Breast epithelium (tissue), 4 donors: Measurements from ENCODE around the gene RNASE2. TPM values are rescaled to one million over a fixed set of nuclear protein-coding genes. Genes with fewer than 3 reads are reported as not detected.
"Not testable (repeated sequence)": the region's sequence is repeated elsewhere in the genome, so short reads cannot be mapped to it uniquely, and the experiment has no call there.

Experiments
- DNase-seq, 2 donors: peaks; one replicate each; pipeline ENCODE4 v3.0.0-alpha.2; 2019; ENCODE audit warnings: low spot score in 2 of 2
- H3K27ac ChIP-seq, 2 donors: fragments of 200-600 bp; sonication (generic) in 1 of 2; one replicate each; pipeline ENCODE4 v1.5.1; 2016 to 2019; ENCODE audit warnings: mild to moderate bottlenecking in 1 of 2
- H3K27me3 ChIP-seq, 2 donors: fragments of 200-600 bp; sonication (generic) in 1 of 2; one replicate each; pipeline versions ENCODE4 v1.5.1 to v1.6.0; 2017 to 2019; ENCODE audit warnings: control low read depth in 1 of 2, mild to moderate bottlenecking in 1 of 2
- H3K36me3 ChIP-seq: fragments of 200-600 bp; one replicate; pipeline ENCODE4 v1.5.1; 2019
- H3K4me1 ChIP-seq, 2 donors: fragments of 200-600 bp; sonication (generic); one replicate each; pipeline ENCODE4 v1.5.1; 2016 to 2019; ENCODE audit warnings: control low read depth in 1 of 2
- H3K4me3 ChIP-seq, 3 donors: fragments of 200-600 bp; sonication (generic); 1 replicate in 2 of 3; 2 replicates in 1 of 3; pipeline ENCODE4 v1.5.1; 2016 to 2019; ENCODE audit warnings: mild to moderate bottlenecking in 3 of 3, moderate library complexity in 2 of 3
- H3K9me3 ChIP-seq, 2 donors: fragments of 200-600 bp; sonication (generic) in 1 of 2; one replicate each; pipeline ENCODE4 v1.5.1; 2016 to 2019; ENCODE audit warnings: control low read depth in 1 of 2
- POLR2A ChIP-seq: fragments of 450-650 bp; IDR thresholded peaks from one replicate; pipeline ENCODE4 v1.6.1; 2016; ENCODE audit warnings: antibody characterized with exemption, mild to moderate bottlenecking, moderate library complexity
- POLR2AphosphoS5 ChIP-seq, 3 donors: sonication (generic); formaldehyde crosslinking; IDR thresholded peaks; one replicate each; pipeline ENCODE4 v1.6.1; 2017; ENCODE audit warnings: antibody characterized with exemption in 3 of 3
- intact Hi-C: fragments of 100-400 bp; cut with DNase I; formaldehyde crosslinking; loops from one replicate; pipeline ENCODE4 v1.15.1; 2023; ENCODE audit warnings: low total_unique reads
- total RNA-seq, 3 donors: library from RNA; depleted of rRNA; stranded (reverse); fragments of >200 nt; gene quantifications; one replicate each; pipeline ENCODE4 v1.1.0, GENCODE V29; 2016
- TF ChIP-seq, protein P1 (sequence below), 3 donors: fragments of 450-650 bp; IDR thresholded peaks; one replicate each; pipeline ENCODE4 v1.5.1; 2016 to 2017; ENCODE audit warnings: antibody characterized with exemption in 3 of 3, mild to moderate bottlenecking in 3 of 3, moderate library complexity in 3 of 3

The RNASE2 gene
- total RNA-seq = 1 to 10 TPM; 1.3 to 3.2 (median 2.0) TPM

DNA sequence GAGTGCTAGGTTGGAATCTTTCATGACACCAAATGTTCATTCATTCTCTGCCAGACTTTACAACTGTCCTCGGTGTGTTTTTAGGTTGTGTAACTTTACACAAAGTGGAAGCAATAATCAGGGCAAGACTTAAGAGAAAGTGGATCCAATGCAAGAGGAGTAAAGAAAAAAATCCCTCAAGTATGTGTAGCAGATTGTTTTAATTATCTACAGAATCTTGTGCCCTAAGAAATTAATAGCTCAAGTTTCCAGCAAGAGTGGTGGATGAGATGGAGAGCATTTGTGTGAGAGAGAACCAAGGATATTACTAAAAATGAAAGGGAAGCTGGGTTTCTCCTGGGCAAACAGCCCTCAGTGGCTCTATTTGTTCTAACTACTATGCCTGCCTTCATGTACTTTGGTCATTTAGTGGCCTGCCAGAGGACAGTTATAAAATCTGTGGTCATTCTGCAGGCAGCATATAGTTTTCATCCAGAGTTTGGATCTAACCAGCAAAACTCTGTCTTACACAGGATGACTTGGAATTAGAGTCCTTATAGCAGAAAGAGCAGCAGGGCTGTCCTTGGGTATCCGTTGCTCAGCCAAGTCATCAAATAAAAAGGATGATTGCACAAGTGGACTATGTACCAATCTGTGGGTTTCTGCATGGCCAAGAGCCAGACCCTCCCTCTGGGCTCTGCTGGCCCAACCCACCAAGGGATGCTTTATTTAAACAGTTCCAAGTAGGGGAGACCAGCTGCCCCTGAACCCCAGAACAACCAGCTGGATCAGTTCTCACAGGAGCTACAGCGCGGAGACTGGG, at the start of gene RNASE2:
TSS of gene RNASE2 (plus strand) at position 752 of the 802 bp plus-strand sequence. CDS start 285 bp downstream, outside the sequence.
- H3K27ac ChIP-seq, H3K9me3 ChIP-seq, H3K4me1 ChIP-seq, H3K27me3 ChIP-seq, intact Hi-C loops, H3K36me3 ChIP-seq, H3K4me3 ChIP-seq, DNase-seq: not testable (repeated sequence)

DNA sequence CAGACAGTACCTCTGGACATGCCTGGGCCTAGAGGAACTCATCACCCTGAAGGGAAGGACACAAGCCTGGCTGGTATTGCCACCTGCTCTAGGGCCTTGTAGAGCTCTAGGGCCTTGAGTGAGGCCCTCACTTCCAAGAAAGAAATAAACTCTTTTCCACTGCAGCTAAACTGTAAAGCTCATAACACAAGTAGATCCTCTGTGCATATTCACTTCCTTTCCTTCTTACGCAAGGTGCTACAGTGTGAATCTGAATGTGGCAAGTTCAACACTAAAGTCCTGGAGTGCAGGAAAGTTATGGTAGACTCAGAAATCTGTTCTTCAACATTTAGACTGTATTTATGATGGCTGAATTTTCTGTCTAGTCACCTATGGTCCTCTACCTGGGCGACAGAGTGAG, 49.6 kb upstream of the RNASE2 start:
- intact Hi-C loops = no loop called here
- TF ChIP-seq POLR2AphosphoS5 (IDR thresholded peaks at IDR 0.05) (no peak), POLR2A (no peak)
- TF ChIP-seq, protein P1, sequence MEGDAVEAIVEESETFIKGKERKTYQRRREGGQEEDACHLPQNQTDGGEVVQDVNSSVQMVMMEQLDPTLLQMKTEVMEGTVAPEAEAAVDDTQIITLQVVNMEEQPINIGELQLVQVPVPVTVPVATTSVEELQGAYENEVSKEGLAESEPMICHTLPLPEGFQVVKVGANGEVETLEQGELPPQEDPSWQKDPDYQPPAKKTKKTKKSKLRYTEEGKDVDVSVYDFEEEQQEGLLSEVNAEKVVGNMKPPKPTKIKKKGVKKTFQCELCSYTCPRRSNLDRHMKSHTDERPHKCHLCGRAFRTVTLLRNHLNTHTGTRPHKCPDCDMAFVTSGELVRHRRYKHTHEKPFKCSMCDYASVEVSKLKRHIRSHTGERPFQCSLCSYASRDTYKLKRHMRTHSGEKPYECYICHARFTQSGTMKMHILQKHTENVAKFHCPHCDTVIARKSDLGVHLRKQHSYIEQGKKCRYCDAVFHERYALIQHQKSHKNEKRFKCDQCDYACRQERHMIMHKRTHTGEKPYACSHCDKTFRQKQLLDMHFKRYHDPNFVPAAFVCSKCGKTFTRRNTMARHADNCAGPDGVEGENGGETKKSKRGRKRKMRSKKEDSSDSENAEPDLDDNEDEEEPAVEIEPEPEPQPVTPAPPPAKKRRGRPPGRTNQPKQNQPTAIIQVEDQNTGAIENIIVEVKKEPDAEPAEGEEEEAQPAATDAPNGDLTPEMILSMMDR (IDR thresholded peaks at IDR 0.05) = no peak
- Histone ChIP-seq H3K4me1 (no peaks in the 10 kb centered on the region), H3K9me3 (no peaks in the 10 kb centered on the region), H3K27ac (no peak overlapping the region), H3K27me3 (no peaks in the 10 kb centered on the region), H3K4me3 (no peak overlapping the region), H3K36me3 (no peaks in the 10 kb centered on the region)
- DNase-seq = no peak

DNA sequence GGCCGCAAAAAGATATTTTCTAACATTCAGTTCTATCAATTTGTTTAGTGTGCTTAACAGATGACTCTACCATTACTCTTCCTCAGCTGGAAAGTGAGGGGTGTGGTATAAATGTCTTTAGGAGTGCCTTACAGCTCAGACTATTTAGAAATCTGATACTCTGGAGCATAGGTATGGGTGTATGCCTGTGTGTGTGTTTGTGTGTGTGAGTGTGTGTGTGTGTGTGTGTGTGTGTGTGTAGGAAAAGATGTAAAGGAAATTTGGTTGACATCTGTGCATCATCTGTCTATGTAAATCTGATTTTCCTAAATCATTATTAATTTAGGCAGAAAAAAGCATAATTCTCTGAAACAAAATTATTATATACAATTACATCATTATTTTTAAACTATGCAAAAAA, 48.1 kb upstream of the RNASE2 start:
- Histone ChIP-seq H3K36me3 (no peaks in the 10 kb centered on the region), H3K9me3 (no peaks in the 10 kb centered on the region), H3K4me1 (no peaks in the 10 kb centered on the region), H3K27me3 (no peaks in the 10 kb centered on the region), H3K4me3 (no peak overlapping the region), H3K27ac (no peak overlapping the region)
- intact Hi-C loops = no loop called here
- no peak for DNase-seq
- TF ChIP-seq, protein P1 (IDR thresholded peaks at IDR 0.05) = no peak
- TF ChIP-seq POLR2A (no peak), POLR2AphosphoS5 (IDR thresholded peaks at IDR 0.05) (no peak)

DNA sequence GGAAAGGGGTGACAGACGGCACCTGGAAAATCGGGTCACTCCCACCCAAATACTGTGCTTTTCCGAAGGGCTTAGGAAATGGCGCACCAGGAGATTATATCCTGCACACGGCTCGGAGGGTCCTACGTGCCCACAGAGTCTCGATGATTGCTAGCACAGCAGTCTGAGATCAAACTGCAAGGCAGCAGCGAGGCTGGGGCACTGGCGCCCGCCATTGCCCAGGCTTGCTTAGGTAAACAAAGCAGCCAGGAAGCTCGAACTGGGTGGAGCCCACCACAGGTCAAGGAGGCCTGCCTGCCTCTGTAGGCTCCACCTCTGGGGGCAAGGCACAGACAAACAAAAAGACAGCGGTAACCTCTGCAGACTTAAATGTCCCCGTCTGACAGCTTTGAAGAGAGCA, 44.5 kb upstream of the RNASE2 start:
- H3K9me3 ChIP-seq, DNase-seq, H3K36me3 ChIP-seq, H3K27ac ChIP-seq, H3K4me3 ChIP-seq, intact Hi-C loops, H3K4me1 ChIP-seq, H3K27me3 ChIP-seq: not testable (repeated sequence)

DNA sequence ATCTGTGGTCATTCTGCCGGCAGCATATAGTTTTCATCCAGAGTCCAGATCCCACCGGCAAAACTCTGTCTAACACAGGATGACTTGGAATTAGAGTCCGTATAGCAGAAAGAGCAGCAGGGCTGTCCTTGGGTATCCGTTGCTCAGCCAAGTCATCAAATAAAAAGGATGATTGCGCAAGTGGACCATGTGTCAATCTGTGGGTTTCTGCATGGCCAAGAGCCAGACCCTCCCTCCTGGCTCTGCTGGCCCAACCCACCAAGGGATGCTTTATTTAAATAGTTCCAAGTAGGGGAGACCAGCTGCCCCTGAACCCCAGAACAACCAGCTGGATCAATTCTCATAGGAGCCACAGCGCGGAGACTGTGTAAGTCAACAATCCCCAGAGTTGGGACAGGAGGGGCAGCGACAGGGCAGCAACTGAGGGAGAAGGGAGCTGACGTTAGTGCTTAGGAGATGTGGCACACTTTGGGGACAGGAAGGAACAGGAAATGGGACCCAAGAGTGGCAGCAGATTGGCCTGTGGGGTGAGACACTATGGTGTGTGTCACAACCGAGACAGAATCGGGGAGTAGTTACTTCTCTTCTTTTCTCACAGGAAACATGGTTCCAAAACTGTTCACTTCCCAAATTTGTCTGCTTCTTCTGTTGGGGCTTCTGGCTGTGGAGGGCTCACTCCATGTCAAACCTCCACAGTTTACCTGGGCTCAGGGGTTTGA, 36.1 kb upstream of the RNASE2 start:
- H3K27me3 ChIP-seq, H3K9me3 ChIP-seq, H3K36me3 ChIP-seq, H3K27ac ChIP-seq, DNase-seq, H3K4me1 ChIP-seq, H3K4me3 ChIP-seq, intact Hi-C loops: not testable (repeated sequence)

DNA sequence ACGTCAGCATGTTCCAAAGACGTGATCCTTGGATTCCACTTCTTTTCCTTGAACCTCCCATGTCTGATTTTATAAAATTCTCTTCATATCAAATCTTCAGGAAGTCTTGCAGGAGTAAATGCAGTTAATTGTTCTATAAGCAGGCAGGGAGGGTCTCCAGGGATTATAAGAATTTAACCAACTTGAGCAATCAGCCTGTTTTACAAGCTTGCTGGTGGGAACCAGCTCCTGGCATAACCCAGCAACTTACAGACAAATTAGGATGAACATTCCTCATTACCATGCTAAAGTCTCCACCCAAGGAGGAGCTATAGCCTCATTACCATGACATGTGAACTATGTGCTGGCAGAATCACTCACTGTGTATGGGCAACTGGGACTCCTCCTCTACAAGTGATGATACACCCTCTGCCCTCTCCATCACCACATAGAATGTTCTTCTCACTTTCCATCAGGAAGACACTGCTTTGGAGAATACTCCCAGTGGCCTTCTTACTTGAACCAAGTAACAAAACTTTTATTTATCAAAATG, 31.5 kb upstream of the RNASE2 start:
- H3K4me3 ChIP-seq, intact Hi-C loops, H3K4me1 ChIP-seq, H3K36me3 ChIP-seq, H3K9me3 ChIP-seq, H3K27me3 ChIP-seq, DNase-seq, H3K27ac ChIP-seq: not testable (repeated sequence)

DNA sequence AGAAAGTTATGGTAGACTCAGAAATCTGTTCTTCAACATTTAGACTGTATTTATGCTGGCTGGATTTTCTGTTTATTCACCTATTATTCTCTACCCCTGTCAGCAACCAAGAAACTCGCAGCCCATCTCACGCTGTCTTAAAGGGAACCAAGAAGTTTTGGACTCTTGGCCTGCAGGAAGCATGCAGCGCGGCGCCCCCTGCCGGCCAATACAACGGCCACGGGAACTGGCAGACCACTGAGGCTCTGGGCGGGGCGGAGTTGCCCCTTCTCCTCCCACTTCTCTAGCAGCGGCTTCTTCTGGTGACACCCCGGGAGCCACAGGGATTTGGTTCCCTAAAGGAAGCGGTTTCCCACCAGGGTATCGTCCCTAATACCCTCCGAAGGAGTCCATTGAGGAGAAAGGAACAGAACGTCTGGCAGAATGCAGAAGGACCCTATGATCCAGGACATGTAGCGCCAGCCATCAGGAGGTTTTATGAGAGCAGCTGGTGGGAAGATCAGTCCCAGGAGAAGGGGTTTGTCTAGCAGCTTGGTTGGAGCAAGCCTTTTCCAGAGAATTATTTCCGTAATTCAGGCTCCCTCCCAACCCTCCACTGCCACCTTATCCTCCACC, 21.0 kb upstream of the RNASE2 start:
- H3K27me3 ChIP-seq = no peaks in the 10 kb centered on the region
- intact Hi-C loops = no loop called here
- no peaks in the 10 kb centered on the region for H3K4me1 ChIP-seq
- DNase-seq = no peak
- H3K27ac ChIP-seq = no peak overlapping the region
- H3K9me3 ChIP-seq = no peaks in the 10 kb centered on the region
- TF ChIP-seq, protein P1 (IDR thresholded peaks at IDR 0.05) = no peak
- no peak for TF ChIP-seq POLR2A
- TF ChIP-seq POLR2AphosphoS5 (IDR thresholded peaks at IDR 0.05) = no peak
- no peaks in the 10 kb centered on the region for H3K36me3 ChIP-seq
- H3K4me3 ChIP-seq = no peak overlapping the region
